HEK293 (cell line): ENCODE results near the gene GPR107.

Experiments
- CTCF ChIA-PET: fragments of 350-600 bp; formaldehyde crosslinking; extraction: SDS; loops from one replicate; lab custom pipeline; 2021; ENCODE audit warnings: antibody characterized with exemption; lab: Yijun Ruan, JAX
- POLR2A ChIA-PET: fragments of 300-600 bp; formaldehyde crosslinking; extraction: SDS; loops from one replicate; lab custom pipeline; 2020; ENCODE audit warnings: antibody characterized with exemption, inconsistent platforms; lab: Yijun Ruan, JAX
- H3K27ac ChIP-seq: fragments of 200-500 bp; sonication (Bioruptor generic); 2 replicates; pipeline ENCODE4 v1.5.1; 2014; ENCODE audit warnings: low read depth, low read length, control low read depth, inconsistent platforms; ENCODE audit errors: extremely low read depth
- H3K36me3 ChIP-seq, 2 experiments: fragments of 200-500 bp in 1 of 2; sonication (Bioruptor generic) in 1 of 2; 1 replicate in 1 of 2; 2 replicates in 1 of 2; pipeline ENCODE4 v1.5.1; 2014 to 2017; ENCODE audit warnings: inconsistent platforms in 2 of 2, low read length in 2 of 2; ENCODE audit not compliant: control insufficient read depth in 2 of 2, insufficient read depth in 1 of 2
- H3K4me1 ChIP-seq: fragments of 200-500 bp; sonication (Bioruptor generic); 2 replicates; pipeline ENCODE4 v1.5.1; 2014; ENCODE audit warnings: mild to moderate bottlenecking, low read length, inconsistent platforms; ENCODE audit not compliant: control insufficient read depth, insufficient read depth
- H3K4me3 ChIP-seq: 2 replicates; pipeline ENCODE4 v1.5.1; 2011; ENCODE audit warnings: low read depth, mild to moderate bottlenecking, control low read depth, low read length, moderate library complexity
- H3K9me3 ChIP-seq: fragments of 200-500 bp; sonication (Bioruptor generic); 2 replicates; pipeline ENCODE4 v1.5.1; 2014; ENCODE audit warnings: low read depth, low read length, inconsistent platforms; ENCODE audit not compliant: control insufficient read depth, insufficient read depth
- GLIS1 ChIP-seq: fragments of 450-650 bp; formaldehyde crosslinking; IDR thresholded peaks from 2 replicates; pipeline ENCODE4 v1.5.1; 2016; ENCODE audit warnings: missing biosample characterization, missing genetic modification characterization
- KLF1 ChIP-seq: fragments of 450-650 bp; formaldehyde crosslinking; IDR thresholded peaks from 2 replicates; pipeline ENCODE4 v1.5.1; 2016; ENCODE audit warnings: missing biosample characterization, missing genetic modification characterization
- KLF8 ChIP-seq: fragments of 450-650 bp; formaldehyde crosslinking; IDR thresholded peaks from 2 replicates; pipeline ENCODE4 v1.5.1; 2016; ENCODE audit warnings: missing biosample characterization, missing genetic modification characterization
- OSR2 ChIP-seq: fragments of 450-650 bp; formaldehyde crosslinking; IDR thresholded peaks from 2 replicates; pipeline ENCODE4 v1.5.1; 2016; ENCODE audit warnings: missing biosample characterization, missing genetic modification characterization
- SP7 ChIP-seq: fragments of 450-650 bp; formaldehyde crosslinking; IDR thresholded peaks from 2 replicates; pipeline ENCODE4 v1.5.1; 2016; ENCODE audit warnings: missing biosample characterization, missing genetic modification characterization
- YY1 ChIP-seq: fragments of 450-650 bp; formaldehyde crosslinking; IDR thresholded peaks from 2 replicates; pipeline ENCODE4 v1.5.1; 2018; ENCODE audit warnings: missing biosample characterization, missing genetic modification characterization
- ZBTB8A ChIP-seq: fragments of 450-650 bp; formaldehyde crosslinking; IDR thresholded peaks from 2 replicates; pipeline ENCODE4 v1.5.1; 2016; ENCODE audit warnings: missing biosample characterization, missing genetic modification characterization
- ZEB2 ChIP-seq: fragments of 450-650 bp; formaldehyde crosslinking; IDR thresholded peaks from 2 replicates; pipeline ENCODE4 v1.5.1; 2016; ENCODE audit warnings: missing biosample characterization, missing genetic modification characterization
- ZIC2 ChIP-seq: fragments of 450-650 bp; formaldehyde crosslinking; IDR thresholded peaks from 2 replicates; pipeline ENCODE4 v1.5.1; 2016; ENCODE audit warnings: missing biosample characterization, missing genetic modification characterization
- ZNF10 ChIP-seq: fragments of 450-650 bp; formaldehyde crosslinking; IDR thresholded peaks from 2 replicates; pipeline ENCODE4 v1.5.1; 2017; ENCODE audit warnings: missing biosample characterization, missing genetic modification characterization
- ZNF121 ChIP-seq: fragments of 450-650 bp; formaldehyde crosslinking; IDR thresholded peaks from 2 replicates; pipeline ENCODE4 v1.5.1; 2016; ENCODE audit warnings: missing biosample characterization, missing genetic modification characterization
- ZNF138 ChIP-seq: fragments of 450-650 bp; formaldehyde crosslinking; IDR thresholded peaks from 2 replicates; pipeline ENCODE4 v1.5.1; 2016; ENCODE audit warnings: missing biosample characterization, missing genetic modification characterization, borderline replicate concordance
- ZNF157 ChIP-seq: fragments of 450-650 bp; formaldehyde crosslinking; IDR thresholded peaks from 2 replicates; pipeline ENCODE4 v1.5.1; 2016; ENCODE audit warnings: missing biosample characterization, missing genetic modification characterization
- ZNF184 ChIP-seq: fragments of 450-650 bp; IDR thresholded peaks from 2 replicates; pipeline ENCODE4 v1.5.1; 2018; ENCODE audit warnings: missing biosample characterization, mild to moderate bottlenecking, missing genetic modification characterization
- ZNF266 ChIP-seq: fragments of 450-650 bp; formaldehyde crosslinking; IDR thresholded peaks from 2 replicates; pipeline ENCODE4 v1.5.1; 2016; ENCODE audit warnings: missing biosample characterization, missing genetic modification characterization, low read depth
- ZNF37A ChIP-seq: fragments of 450-650 bp; IDR thresholded peaks from 2 replicates; pipeline ENCODE4 v1.5.1; 2018; ENCODE audit warnings: missing biosample characterization, missing genetic modification characterization
- ZNF423 ChIP-seq: fragments of 450-650 bp; formaldehyde crosslinking; IDR thresholded peaks from 2 replicates; pipeline ENCODE4 v1.5.1; 2016; ENCODE audit warnings: missing biosample characterization, missing genetic modification characterization
- ZNF600 ChIP-seq: fragments of 450-650 bp; formaldehyde crosslinking; IDR thresholded peaks from 2 replicates; pipeline ENCODE4 v1.5.1; 2016; ENCODE audit warnings: missing biosample characterization, missing genetic modification characterization
- ZNF624 ChIP-seq: fragments of 450-650 bp; formaldehyde crosslinking; IDR thresholded peaks from 2 replicates; pipeline ENCODE4 v1.5.1; 2017; ENCODE audit warnings: missing biosample characterization, missing genetic modification characterization
- ZNF629 ChIP-seq: fragments of 450-650 bp; formaldehyde crosslinking; IDR thresholded peaks from 2 replicates; pipeline ENCODE4 v1.5.1; 2017; ENCODE audit warnings: missing biosample characterization, missing genetic modification characterization
- ZNF768 ChIP-seq: fragments of 450-650 bp; formaldehyde crosslinking; IDR thresholded peaks from 2 replicates; pipeline ENCODE4 v1.5.1; 2018; ENCODE audit warnings: missing biosample characterization, mild to moderate bottlenecking, missing genetic modification characterization
- TF ChIP-seq, protein P1 (sequence below): fragments of 450-650 bp; formaldehyde crosslinking; conservative IDR thresholded peaks from 2 replicates; pipeline ENCODE4 v1.5.1; 2016; ENCODE audit warnings: low read depth, missing biosample characterization, missing genetic modification characterization
- TF ChIP-seq, protein P2 (sequence below): fragments of 450-650 bp; formaldehyde crosslinking; IDR thresholded peaks from 2 replicates; pipeline ENCODE4 v1.5.1; 2017; ENCODE audit warnings: missing biosample characterization, mild to moderate bottlenecking, missing genetic modification characterization, moderate library complexity
- TF ChIP-seq, protein P3 (sequence below): fragments of 450-650 bp; formaldehyde crosslinking; IDR thresholded peaks from 2 replicates; pipeline ENCODE4 v1.5.1; 2016; ENCODE audit warnings: missing biosample characterization, missing genetic modification characterization

GPR107 gene

DNA sequence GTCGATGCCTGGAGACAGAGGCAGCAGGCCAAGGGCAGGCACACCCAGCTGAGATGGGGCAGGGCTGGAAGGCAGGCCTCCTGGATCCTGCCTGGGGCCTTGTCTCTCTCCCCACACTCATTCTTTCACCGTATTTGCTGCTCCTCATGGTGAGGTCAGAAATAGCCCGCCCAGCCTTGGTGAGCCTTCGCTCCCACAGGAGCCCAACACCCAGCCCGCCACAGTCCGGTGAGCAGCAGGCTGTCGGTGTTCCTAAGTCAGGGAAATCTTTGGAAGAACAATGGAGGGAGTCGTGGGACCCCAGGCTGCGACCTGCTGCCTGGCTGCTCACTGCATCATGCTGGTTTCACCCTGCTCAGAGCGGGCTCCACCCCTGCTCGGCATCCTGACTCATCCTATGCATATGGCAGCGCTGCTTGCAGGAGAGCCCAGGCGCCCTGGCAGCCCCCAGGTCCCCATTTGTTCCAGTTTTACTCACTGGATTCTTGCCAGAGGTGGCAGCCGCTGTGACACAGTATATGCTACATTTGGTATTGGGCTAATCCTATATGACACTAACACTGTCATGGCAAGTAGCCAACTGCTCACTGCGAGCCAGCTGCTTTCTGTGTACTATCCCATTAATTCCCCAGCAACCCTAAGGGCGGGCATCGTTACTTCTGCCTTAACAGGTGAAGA, 65.3 kb downstream of the GPR107 start (continued):
- TF ChIP-seq, protein P1, sequence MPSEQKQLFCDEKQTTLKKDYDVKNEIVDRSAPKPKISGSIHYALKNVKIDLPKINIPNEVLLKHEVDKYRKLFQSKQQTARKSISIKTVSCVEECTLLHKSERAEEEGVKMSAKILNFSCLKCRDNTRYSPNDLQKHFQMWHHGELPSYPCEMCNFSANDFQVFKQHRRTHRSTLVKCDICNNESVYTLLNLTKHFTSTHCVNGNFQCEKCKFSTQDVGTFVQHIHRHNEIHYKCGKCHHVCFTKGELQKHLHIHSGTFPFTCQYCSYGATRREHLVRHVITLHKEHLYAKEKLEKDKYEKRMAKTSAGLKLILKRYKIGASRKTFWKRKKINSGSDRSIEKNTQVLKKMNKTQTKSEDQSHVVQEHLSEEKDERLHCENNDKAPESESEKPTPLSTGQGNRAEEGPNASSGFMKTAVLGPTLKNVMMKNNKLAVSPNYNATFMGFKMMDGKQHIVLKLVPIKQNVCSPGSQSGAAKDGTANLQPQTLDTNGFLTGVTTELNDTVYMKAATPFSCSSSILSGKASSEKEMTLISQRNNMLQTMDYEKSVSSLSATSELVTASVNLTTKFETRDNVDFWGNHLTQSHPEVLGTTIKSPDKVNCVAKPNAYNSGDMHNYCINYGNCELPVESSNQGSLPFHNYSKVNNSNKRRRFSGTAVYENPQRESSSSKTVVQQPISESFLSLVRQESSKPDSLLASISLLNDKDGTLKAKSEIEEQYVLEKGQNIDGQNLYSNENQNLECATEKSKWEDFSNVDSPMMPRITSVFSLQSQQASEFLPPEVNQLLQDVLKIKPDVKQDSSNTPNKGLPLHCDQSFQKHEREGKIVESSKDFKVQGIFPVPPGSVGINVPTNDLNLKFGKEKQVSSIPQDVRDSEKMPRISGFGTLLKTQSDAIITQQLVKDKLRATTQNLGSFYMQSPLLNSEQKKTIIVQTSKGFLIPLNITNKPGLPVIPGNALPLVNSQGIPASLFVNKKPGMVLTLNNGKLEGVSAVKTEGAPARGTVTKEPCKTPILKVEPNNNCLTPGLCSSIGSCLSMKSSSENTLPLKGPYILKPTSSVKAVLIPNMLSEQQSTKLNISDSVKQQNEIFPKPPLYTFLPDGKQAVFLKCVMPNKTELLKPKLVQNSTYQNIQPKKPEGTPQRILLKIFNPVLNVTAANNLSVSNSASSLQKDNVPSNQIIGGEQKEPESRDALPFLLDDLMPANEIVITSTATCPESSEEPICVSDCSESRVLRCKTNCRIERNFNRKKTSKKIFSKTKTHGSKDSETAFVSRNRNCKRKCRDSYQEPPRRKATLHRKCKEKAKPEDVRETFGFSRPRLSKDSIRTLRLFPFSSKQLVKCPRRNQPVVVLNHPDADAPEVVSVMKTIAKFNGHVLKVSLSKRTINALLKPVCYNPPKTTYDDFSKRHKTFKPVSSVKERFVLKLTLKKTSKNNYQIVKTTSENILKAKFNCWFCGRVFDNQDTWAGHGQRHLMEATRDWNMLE (tag by site-specific recombination): no peak
- TF ChIP-seq ZNF157 (tag by site-specific recombination) (no peak), KLF1 (peak; percentile 75; the same call in 1 of the 2 replicates), ZIC2 (tag by site-specific recombination) (peak; percentile 89), ZNF37A (tag by site-specific recombination) (no peak), ZBTB8A (0 out of 2 replicates have a peak, but pooled peaks have one; percentile 13), ZNF10 (tag by site-specific recombination) (0 out of 2 replicates have a peak, but pooled peaks have one; percentile 61), GLIS1 (no peak), ZNF624 (tag by site-specific recombination) (no peak), SP7 (tag by site-specific recombination) (peak; percentile 46), OSR2 (peak; percentile 23), ZNF600 (peak; percentile 84), ZNF184 (tag by site-specific recombination) (0 out of 2 replicates have a peak, but pooled peaks have one; percentile 55), ZNF138 (tag by site-specific recombination) (no peak), ZNF629 (tag by site-specific recombination) (peak; percentile 41), ZNF423 (peak; percentile 32; the same call in 1 of the 2 replicates), ZEB2 (tag by site-specific recombination) (0 out of 2 replicates have a peak, but pooled peaks have one; percentile 27)
- TF ChIP-seq, protein P2, sequence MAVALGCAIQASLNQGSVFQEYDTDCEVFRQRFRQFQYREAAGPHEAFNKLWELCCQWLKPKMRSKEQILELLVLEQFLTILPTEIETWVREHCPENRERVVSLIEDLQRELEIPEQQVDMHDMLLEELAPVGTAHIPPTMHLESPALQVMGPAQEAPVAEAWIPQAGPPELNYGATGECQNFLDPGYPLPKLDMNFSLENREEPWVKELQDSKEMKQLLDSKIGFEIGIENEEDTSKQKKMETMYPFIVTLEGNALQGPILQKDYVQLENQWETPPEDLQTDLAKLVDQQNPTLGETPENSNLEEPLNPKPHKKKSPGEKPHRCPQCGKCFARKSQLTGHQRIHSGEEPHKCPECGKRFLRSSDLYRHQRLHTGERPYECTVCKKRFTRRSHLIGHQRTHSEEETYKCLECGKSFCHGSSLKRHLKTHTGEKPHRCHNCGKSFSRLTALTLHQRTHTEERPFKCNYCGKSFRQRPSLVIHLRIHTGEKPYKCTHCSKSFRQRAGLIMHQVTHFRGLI (tag by site-specific recombination): peak; percentile 44; the same call in 1 of the 2 replicates
- TF ChIP-seq, all 188 proteins: peak for 14

DNA sequence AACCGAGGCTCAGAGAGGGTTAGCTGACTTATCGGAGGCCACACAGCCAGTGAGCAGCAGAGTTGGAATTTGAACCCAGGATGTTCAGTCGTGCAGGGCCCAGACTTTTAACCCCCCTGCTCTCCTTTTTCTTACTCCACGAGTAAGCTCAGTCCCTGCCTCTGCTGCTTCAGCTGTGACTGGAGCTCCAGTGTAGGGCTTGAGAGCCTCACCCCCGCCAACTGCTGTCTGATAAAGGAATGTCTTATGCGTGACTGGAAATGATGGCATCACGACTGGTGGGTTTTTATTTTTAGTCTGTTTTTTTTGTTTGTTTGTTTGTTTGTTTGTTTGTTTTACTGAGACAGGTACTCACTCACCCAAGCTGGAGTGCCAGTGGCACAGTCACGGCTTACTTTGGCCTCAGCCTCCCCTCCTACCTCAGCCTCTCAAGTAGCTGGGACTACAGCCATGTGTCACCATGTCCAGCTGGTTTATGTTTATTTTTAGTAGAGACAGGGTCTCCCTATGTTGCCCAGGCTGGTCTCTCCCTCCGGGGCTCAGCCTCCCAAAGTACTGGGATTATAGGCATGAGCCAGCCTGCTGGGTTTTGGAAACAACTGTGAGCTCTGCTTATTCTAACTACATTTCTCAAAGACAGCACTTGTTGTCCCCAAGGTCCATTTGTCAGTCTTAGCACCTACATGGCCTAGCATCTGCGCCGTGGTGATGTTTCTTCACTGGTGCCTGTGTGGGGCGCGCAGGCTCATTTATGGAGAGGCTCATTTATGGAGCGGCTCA, 66.0 kb downstream of the GPR107 start:
- H3K27ac ChIP-seq: no peak overlapping the region
- CTCF ChIA-PET: interaction anchor here (0.6 to 1.5 kb wide), 5 partner anchors 13 to 747 kb away, joined by 3 to 10 read pairs (median 4); no protein-coding TSS in a partner anchor
- peaks cover 0 to 27% of the 10 kb centered on the region in 2 experiments; a peak in 2 of 3 replicates for H3K36me3 ChIP-seq
- no peak overlapping the region for H3K4me3 ChIP-seq
- peak; percentile 87 for TF ChIP-seq ZIC2 (tag by site-specific recombination)
- TF ChIP-seq ZNF121 (tag by site-specific recombination): 0 out of 2 replicates have a peak, but pooled peaks have one; percentile 14
- TF ChIP-seq ZNF266: no peak
- no peak for TF ChIP-seq KLF8
- TF ChIP-seq OSR2: peak; percentile 15; the same call in 1 of the 2 replicates
- TF ChIP-seq YY1 (tag by site-specific recombination): no peak
- peak; percentile 48; the same call in 1 of the 2 replicates for TF ChIP-seq ZNF768 (tag by site-specific recombination)
- TF ChIP-seq, protein P3, sequence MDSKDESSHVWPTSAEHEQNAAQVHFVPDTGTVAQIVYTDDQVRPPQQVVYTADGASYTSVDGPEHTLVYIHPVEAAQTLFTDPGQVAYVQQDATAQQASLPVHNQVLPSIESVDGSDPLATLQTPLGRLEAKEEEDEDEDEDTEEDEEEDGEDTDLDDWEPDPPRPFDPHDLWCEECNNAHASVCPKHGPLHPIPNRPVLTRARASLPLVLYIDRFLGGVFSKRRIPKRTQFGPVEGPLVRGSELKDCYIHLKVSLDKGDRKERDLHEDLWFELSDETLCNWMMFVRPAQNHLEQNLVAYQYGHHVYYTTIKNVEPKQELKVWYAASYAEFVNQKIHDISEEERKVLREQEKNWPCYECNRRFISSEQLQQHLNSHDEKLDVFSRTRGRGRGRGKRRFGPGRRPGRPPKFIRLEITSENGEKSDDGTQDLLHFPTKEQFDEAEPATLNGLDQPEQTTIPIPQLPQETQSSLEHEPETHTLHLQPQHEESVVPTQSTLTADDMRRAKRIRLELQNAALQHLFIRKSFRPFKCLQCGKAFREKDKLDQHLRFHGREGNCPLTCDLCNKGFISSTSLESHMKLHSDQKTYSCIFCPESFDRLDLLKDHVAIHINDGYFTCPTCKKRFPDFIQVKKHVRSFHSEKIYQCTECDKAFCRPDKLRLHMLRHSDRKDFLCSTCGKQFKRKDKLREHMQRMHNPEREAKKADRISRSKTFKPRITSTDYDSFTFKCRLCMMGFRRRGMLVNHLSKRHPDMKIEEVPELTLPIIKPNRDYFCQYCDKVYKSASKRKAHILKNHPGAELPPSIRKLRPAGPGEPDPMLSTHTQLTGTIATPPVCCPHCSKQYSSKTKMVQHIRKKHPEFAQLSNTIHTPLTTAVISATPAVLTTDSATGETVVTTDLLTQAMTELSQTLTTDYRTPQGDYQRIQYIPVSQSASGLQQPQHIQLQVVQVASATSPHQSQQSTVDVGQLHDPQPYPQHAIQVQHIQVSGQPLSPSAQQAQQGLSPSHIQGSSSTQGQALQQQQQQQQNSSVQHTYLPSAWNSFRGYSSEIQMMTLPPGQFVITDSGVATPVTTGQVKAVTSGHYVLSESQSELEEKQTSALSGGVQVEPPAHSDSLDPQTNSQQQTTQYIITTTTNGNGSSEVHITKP (tag by site-specific recombination): 0 out of 2 replicates have a peak, but pooled peaks have one; percentile 4
- TF ChIP-seq, all 188 proteins: peak for 5
- POLR2A ChIA-PET: interaction anchor here (1.1 to 2.3 kb wide), 2 partner anchors 10 to 26 kb away, joined by 8 read pairs; no protein-coding TSS in a partner anchor
- H3K9me3 ChIP-seq: no peaks in the 10 kb centered on the region
- peaks cover 8% of the 10 kb centered on the region; the same call in 1 of the 2 replicates for H3K4me1 ChIP-seq
